Femur (tissue), 1 donor: ENCODE data around the gene CCDC85B.
A peak's percentile ranks its signal among the peaks of the same experiment; 100 is the strongest.

Experiments used
- DNase-seq: peaks from one replicate; pipeline ENCODE4 v3.0.0-alpha.2; 2017

Gene CCDC85B

GRCh38 chr11:65869643-65870306 lies 20.7 kb upstream of the CCDC85B start:
- no peak for DNase-seq

DNA sequence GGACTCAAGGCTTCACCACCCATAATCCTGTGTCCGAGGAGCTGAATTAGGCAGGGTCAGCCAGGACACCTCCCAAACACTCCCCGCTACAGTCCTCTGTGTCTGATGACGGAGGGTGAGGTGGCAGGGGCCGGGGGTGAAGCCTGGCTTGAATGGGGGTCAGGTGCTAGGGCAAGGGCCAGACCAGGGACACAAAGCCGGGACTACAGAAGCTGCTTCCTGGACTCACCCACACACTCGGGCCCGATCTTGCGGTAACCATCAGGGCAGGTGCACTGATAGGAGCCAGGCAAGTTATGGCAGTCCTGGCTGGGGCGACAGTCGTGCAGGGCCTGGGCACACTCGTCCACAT lies 20.2 kb upstream of the CCDC85B start:
- DNase-seq, result no peak

DNA sequence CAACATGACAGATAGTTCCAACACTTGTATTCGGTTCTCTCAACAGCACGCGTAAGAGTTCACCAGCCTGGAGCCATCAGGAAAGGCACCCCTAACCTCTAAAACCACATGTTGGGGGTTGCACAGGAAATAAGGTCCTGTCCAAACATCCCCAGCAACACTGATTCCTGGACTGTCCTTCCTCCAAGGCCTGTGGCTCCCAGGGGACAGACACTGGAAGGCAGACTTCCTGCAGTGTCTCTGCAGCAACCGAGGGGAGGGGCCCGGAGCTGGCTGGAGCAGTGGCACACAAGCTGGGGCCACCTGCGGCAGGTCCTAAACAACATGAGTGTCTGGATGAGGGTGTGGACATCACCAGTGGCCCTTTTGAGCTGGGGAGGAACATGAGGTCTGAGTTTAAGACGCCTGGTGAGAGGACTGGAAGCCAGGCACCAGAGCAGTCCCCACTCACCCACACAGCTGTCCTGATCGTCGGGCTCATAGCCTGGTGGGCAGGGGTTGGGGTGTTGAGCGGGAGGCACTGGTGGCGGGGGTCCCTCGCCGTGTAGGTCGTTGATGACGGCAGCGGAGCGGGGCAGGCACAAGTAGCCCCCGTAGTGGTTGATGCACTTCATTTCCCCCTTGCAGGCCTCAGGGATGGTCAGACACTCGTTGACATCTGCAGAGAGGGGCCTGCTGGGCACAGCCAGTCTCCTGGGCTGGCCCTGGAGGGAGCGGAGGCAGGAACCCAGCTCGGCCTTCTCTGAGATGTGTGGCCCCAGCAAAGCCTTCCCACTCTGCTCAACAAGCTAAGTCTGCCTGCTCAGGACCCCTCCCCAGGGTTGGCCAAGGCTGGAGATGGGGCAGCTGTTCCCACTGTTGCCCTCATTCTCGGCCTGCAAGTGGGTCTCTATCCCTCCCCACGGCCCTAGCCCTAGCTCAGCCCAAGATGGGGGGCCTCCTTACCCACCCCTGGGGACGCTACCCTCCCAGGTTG lies 19.5 kb upstream of the CCDC85B start:
- DNase-seq, result peak; percentile 69

GRCh38 chr11:65871811-65872548 lies 18.5 kb upstream of the CCDC85B start:
- no peak for DNase-seq

DNA sequence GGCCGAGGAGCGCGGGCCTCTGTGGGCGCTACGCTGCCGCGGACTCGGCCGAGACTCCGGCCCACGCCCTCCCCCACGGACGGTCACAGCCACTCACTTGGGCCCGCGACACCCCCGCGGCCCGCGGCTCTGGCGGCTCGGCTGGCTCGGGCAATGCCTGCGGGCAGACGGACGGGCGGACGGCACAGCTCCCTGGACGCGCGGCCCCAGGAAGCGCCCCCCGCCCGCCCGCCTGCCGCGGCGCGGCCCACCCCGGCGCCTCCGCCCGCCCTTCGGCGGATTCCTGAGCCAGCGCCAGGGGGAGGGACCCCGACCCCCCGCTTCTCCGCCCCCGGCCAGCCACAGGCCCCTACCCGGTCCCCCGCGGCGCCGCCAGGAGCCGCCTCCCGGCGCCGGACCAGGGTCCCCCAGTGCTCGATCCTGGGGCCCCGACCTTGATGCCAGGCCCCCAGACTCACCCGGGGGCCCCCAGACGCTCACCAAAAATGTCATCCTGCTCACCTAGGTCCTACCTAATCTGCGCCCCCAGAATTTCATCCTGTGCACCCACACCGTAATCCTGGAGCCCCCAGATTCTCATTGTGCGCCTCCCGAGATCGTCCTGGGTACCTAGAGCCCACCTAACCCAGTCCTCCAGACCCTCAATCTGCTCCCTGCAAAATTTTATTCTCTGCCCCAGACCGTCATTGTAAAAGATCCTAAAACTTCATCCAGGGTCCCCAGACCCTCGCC lies 17.7 kb upstream of the CCDC85B start, which contains the start of gene EFEMP2:
Gene EFEMP2 (minus strand): TSS at position 215 of the 732 bp plus-strand sequence. CDS start 446 bp downstream, outside the sequence.
- DNase-seq, result peak; percentile 86

GRCh38 chr11:65873318-65874156 lies 16.9 kb upstream of the CCDC85B start:
- peak; percentile 96 for DNase-seq

- DNase-seq, result no peak
These were observed 10.9 kb upstream of the CCDC85B start, which contains the start of gene CTSW for GRCh38 chr11:65879617-65880016. TSS of gene CTSW (plus strand) at chr11:65879837. CDS start at chr11:65879855, 18 bp downstream.

- no peak for DNase-seq
These were observed 10.4 kb upstream of the CCDC85B start for GRCh38 chr11:65880027-65880426.

- no peak for DNase-seq
These were observed 9.5 kb upstream of the CCDC85B start for GRCh38 chr11:65880844-65881421.

DNA sequence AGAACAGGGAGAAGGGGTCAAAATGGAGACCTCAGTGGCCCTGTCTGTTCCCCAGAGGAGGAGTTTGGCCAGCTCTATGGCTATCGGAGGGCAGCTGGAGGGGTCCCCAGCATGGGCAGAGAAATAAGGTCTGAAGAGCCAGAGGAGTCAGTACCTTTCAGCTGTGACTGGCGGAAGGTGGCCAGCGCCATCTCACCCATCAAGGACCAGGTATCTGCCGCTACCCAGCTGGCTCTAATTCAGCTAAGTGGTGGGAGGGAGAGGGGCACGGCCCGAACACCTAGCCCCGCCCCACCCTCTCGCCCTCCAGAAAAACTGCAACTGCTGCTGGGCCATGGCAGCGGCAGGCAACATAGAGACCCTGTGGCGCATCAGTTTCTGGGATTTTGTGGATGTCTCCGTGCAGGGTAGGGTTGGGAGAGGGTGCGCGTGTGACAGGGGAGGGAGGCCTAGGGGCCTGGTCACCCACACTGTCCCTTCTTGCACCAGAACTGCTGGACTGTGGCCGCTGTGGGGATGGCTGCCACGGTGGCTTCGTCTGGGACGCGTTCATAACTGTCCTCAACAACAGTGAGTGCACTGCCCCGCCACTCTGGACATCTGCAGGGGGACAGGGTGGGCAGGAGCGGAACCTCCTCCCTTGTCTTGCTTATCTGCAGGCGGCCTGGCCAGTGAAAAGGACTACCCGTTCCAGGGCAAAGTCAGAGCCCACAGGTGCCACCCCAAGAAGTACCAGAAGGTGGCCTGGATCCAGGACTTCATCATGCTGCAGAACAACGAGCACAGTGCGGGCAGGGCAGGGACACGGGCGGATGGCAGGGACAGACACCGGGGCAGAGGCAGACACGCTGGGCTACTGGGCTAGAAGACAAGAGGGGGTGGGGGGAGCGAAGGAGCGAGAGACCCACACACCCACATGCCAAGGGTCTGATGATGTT lies 8.1 kb upstream of the CCDC85B start:
- DNase-seq, result no peak

DNA sequence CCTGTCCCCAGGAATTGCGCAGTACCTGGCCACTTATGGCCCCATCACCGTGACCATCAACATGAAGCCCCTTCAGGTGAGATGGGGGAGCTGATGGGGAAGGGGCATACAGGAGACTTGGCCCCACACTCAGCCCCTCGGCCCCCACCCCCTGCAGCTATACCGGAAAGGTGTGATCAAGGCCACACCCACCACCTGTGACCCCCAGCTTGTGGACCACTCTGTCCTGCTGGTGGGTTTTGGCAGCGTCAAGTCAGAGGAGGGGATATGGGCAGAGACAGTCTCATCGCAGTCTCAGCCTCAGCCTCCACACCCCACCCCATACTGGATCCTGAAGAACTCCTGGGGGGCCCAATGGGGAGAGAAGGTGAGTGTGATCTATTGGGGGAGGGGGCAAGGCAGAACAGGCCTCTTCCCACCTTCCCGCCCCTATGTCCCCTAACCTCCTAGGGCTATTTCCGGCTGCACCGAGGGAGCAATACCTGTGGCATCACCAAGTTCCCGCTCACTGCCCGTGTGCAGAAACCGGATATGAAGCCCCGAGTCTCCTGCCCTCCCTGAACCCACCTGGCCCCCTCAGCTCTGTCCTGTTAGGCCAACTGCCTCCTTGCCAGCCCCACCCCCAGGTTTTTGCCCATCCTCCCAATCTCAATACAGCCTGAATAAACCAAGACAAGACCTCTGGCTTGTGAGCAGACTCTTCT lies 7.3 kb upstream of the CCDC85B start:
- no peak for DNase-seq

DNA sequence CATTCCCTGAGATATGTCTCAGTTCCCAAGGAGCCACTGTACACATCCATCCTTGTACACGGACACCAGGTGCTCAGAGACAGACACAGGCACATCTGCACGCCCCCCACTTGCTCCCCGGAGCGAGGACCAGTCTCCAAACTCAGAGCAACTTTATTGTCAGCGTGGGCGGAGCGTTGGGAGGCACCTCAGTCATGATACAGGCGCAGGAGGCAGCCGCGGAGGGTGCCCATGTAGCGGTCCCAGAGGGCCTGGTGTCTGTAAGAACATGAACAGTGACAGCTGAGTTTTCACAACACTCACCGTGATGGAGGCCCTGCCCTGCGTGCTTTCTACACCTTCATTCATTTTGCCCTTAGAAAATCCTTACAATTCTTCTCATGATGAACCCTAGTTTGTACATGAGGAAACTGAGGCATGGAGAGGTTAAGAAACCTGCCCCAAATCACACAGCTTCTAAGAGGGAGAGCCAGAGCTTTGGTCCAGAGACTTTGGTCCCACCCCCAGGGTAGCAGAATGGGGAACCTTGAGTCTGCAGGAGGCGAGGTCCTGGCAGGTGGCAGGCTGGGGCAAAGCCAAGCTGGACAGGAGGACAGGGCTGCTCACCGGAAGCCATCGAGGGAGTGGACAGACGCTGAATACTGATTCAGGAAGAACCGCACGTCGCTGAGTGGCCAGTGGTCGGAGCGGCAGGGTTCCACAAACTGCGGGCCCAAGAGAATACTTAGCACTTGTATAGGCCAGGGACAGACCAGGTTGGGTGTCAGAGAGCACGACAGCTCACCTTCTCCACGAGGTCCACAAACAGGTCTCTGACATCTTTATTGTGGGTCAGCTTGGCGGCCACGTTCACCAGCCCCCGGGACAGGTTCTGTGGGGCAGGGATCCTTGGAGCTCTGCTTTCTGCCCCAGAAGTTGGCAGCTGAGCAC lies 6.4 kb upstream of the CCDC85B start:
- no peak for DNase-seq

DNA sequence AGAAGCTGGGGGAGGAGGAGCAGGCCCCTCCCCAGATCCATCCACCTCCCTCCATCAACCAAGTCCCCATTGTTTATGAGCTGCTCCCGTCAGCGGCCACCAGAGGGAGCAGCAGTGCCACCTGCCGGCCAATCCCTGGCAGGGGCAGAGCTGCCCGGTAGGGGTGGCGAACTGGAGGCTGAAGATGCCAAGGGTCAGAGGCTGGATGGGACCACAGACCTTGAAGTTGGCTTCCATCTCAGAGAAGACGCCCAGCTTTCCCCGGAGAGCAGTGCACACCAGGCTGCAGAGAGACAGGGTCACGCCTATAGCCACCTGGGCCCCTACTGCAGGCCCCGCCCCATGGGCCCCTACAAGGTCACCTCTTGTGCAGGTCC lies 5.8 kb upstream of the CCDC85B start:
- peak; percentile 84 for DNase-seq

- no peak for DNase-seq
These were observed 5.2 kb upstream of the CCDC85B start for GRCh38 chr11:65885231-65885630.

GRCh38 chr11:65885808-65886536 lies 4.5 kb upstream of the CCDC85B start:
- no peak for DNase-seq

- DNase-seq, result no peak
These were observed 3.4 kb upstream of the CCDC85B start for GRCh38 chr11:65886826-65887722.
